VCaP (cell line): Measurements from ENCODE around the gene CDCP2.

Experiments
- H3K27ac ChIP-seq: fragments of 450-650 bp; 2 replicates; pipeline ENCODE4 v1.5.1; 2017
- TF ChIP-seq, protein P1 (sequence below): fragments of 450-650 bp; conservative IDR thresholded peaks from 2 replicates; pipeline ENCODE4 v1.5.1; 2017; ENCODE audit warnings: mild to moderate bottlenecking, moderate library complexity

The CDCP2 gene

DNA sequence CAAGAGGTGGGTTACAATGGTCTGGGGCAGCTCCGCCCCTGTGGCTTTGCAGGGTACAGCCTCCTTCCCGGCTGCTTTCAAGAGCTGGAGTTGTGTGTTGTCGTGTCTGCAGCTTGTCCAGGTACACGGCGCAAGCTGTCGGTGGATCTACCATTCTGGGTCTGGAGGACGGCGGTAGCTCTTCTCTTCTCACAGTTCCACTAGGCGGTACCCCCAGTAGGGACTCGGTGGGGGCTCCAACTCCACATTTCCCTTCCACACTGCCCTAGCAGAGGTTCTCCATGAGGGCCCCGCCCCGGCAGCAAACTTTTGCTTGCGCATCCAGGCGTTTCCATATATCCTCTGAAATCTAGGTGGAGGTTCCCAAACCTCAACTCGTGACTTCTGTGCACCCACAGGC is 12.3 kb upstream of the CDCP2 start:
- H3K27ac ChIP-seq: no peak overlapping the region
- TF ChIP-seq, protein P1, sequence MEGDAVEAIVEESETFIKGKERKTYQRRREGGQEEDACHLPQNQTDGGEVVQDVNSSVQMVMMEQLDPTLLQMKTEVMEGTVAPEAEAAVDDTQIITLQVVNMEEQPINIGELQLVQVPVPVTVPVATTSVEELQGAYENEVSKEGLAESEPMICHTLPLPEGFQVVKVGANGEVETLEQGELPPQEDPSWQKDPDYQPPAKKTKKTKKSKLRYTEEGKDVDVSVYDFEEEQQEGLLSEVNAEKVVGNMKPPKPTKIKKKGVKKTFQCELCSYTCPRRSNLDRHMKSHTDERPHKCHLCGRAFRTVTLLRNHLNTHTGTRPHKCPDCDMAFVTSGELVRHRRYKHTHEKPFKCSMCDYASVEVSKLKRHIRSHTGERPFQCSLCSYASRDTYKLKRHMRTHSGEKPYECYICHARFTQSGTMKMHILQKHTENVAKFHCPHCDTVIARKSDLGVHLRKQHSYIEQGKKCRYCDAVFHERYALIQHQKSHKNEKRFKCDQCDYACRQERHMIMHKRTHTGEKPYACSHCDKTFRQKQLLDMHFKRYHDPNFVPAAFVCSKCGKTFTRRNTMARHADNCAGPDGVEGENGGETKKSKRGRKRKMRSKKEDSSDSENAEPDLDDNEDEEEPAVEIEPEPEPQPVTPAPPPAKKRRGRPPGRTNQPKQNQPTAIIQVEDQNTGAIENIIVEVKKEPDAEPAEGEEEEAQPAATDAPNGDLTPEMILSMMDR: no peak

DNA sequence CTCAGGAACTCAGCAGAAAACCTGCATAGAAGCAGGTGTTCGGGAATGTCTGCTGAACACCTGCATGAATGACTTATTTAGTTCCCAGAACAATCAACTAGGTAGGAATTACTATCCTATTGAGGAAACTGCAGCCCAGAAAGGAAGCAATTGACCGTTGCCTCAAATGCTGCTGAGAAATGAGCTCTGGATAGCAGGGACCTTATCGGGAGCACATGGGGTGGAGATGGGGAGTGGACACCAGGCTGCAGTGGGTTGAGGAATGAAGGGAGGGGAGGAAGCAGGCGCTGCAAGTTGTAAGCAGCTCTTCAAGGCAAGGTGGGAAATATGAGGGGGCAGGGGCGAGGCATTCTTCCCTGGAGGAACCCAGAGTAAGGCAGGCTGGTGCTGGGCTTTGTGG is 10.8 kb upstream of the CDCP2 start:
- TF ChIP-seq, protein P1: no peak
- no peak overlapping the region for H3K27ac ChIP-seq

DNA sequence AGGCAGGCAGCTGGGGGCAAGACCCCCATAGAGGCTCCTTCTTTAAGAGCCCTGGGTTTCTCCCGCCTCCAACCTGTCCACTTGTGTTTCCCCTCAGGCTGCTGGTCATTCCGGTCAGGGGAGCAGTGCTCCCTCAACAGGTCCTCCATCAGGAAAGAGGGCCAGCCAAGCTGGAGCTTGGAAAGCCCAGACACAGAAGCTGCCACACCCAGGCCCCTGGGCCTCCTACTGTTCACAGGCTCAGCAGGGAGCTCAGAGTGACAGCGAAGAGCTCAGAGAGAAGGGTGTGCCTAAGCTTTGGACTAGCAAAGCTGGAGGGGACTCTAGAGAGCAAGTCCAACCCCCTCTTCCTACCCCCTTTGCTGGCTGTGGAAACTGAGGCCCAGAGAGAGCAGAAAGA is 10.3 kb upstream of the CDCP2 start:
- TF ChIP-seq, protein P1: no peak
- no peak overlapping the region for H3K27ac ChIP-seq

DNA sequence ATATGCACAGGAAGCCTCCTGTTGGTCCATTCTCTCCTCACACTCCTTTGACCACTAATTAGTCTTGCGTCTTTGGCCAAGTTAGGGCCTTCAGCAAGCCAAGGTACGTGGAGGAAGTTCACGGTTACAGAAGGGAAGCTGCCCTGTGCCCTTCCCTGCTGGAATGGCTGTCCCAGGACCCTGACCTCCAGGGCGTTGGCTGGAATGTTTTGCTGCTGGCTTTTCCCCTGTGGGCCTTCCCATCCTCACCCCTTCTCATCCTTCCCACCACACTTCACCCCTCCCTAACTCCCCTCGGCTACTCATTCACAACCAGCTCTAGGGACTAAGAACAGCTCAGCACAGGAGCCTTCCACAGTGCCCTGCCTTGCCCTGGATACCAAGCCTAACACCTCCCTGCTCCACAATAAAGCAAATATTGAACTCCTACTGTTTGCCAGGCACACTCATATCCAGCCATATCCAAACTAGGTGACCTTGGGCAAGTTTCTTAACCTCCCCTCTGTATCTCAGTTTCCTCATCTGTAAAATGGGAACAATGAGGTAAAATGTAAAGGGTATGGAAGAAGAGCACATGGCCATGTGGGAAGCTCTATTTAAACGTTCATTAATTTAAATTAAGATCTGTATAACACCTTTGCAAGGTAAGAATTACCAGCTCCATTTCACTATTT is 8.8 kb upstream of the CDCP2 start:
- TF ChIP-seq, protein P1: no peak
- no peak overlapping the region for H3K27ac ChIP-seq

DNA sequence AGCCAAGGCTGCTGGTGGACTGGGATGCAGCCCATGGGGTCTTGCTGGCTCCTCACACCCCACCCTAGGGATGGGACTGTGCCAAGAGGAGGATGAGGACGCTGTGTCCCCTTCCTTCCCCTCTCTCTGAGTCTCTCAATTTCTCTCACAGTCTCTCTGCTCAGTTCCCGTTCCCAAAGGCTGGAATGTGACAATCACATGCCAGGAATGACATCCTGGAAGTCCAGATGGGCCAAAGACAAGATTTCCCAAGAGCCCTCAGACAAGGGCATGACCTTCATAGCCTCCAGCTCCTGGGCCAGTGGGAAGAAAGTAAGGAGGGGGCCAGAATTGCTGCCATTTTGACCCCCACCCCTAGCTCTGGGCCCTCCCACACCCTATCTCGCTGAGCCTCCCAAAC is 7.6 kb upstream of the CDCP2 start:
- no peak overlapping the region for H3K27ac ChIP-seq
- TF ChIP-seq, protein P1: no peak

DNA sequence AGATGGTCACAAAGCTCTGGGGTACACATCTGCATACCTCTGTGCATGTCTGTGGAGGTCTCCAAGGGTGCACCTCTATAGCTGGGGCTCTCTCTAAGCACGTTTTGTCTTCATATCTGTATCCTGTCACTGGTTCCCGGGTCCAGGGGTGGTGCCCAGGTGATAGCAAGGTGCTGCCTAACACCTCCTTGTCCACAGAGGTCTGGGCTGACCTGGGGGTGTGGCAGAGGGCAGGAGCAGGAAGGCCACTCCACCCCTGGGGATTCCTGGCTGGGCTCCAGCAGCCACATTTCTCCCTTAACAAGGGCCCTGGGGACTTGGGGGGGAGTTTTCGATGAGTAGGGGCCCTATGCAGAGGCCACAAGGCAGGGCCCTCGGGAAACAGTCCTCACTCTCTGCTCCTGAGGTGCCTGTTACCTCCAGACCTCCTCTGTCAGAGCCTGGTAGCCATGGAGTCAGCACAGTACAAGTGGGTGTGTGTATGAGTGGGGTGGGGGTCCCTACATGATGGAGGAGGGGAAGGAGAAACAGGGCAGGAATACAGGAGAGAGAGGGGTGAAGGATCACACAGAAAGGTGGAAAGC is 7.0 kb upstream of the CDCP2 start:
- TF ChIP-seq, protein P1: no peak
- no peak overlapping the region for H3K27ac ChIP-seq

DNA sequence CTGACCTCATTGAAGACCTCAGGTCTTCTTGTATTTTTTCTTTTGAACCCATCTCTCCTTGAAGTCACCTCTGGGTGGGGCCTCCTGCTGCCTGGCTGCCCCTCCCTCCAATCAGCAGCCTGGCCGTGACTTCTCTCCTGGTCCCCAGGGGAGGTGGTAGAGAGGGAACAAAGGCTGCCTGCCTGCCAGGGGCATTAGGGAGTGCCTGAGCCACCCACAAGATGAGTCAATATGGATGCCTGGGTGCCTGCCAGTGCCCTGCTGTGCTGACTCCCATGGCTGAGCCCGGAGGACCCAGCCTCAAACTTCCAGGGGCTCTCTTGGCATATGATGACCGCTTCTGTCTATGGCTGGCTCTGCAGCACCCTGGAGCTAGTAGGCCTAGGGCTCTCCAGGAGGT is 5.3 kb upstream of the CDCP2 start:
- TF ChIP-seq, protein P1: no peak
- H3K27ac ChIP-seq: no peak overlapping the region
